ENCODE measurements around the gene FAM170B. TPM values are rescaled to one million over a fixed set of nuclear protein-coding genes. Genes with fewer than 3 reads are reported as not detected.

The FAM170B gene
- total RNA-seq, 4 donors from 2014 or later: not detected

- no peaks in the 10 kb centered on the region for H3K36me3 ChIP-seq
- intact Hi-C loops (cut with DNase I; ENCODE audit: low total_unique reads): no loop called here
- ATAC-seq (no peak), DNase-seq (no peak)
- H3K27ac ChIP-seq: no peak overlapping the region
- H3K9me3 ChIP-seq: no peaks in the 10 kb centered on the region
- H3K4me3 ChIP-seq: no peak overlapping the region
- in situ Hi-C loops (cut with MboI; ENCODE audit: low sequenced_read_pairs in 4 of 4): loop anchor here in 2 of 4 donors (25.0 kb wide), 1 partner anchor 511 kb away; no protein-coding TSS in a partner anchor
- no peak for TF ChIP-seq POLR2A (IDR thresholded peaks at IDR 0.05)
- TF ChIP-seq CTCF (IDR thresholded peaks at IDR 0.05 in 4 of 5, conservative IDR thresholded peaks at IDR 0.05 in 1 of 5): no peak
- peaks cover 6 to 7% of the 10 kb centered on the region in 2 donors for H3K4me1 ChIP-seq
- H3K27me3 ChIP-seq: no peaks in the 10 kb centered on the region
Measured at GRCh38 chr10:49173201-49173772, 39.5 kb upstream of the FAM170B start.

- H3K36me3 ChIP-seq: no peaks in the 10 kb centered on the region
- intact Hi-C loops (cut with DNase I; ENCODE audit: low total_unique reads) (no loop called here), in situ Hi-C loops (cut with MboI; ENCODE audit: low sequenced_read_pairs in 4 of 4) (loop anchor here in 2 of 4 donors (25.0 kb wide), 1 partner anchor 510 kb away; no protein-coding TSS in a partner anchor)
- no peak for DNase-seq
- no peak for ATAC-seq
- no peak overlapping the region for H3K27ac ChIP-seq
- H3K4me3 ChIP-seq: no peak overlapping the region
- no peaks in the 10 kb centered on the region for H3K9me3 ChIP-seq
- TF ChIP-seq CTCF (IDR thresholded peaks at IDR 0.05 in 4 of 5, conservative IDR thresholded peaks at IDR 0.05 in 1 of 5) (no peak), POLR2A (IDR thresholded peaks at IDR 0.05) (no peak)
- H3K4me1 ChIP-seq: peaks cover 6 to 7% of the 10 kb centered on the region in 2 donors
- H3K27me3 ChIP-seq: no peaks in the 10 kb centered on the region
Measured at GRCh38 chr10:49172777-49173132, 38.9 kb upstream of the FAM170B start.

GRCh38 chr10:49172061-49172776, 38.4 kb upstream of the FAM170B start:
- DNase-seq (no peak), ATAC-seq (no peak)
- in situ Hi-C loops (cut with MboI; ENCODE audit: low sequenced_read_pairs in 4 of 4) (loop anchor here in 2 of 4 donors (25.0 kb wide), 1 partner anchor 510 kb away; no protein-coding TSS in a partner anchor), intact Hi-C loops (cut with DNase I; ENCODE audit: low total_unique reads) (no loop called here)
- no peaks in the 10 kb centered on the region for H3K36me3 ChIP-seq
- TF ChIP-seq CTCF (IDR thresholded peaks at IDR 0.05 in 4 of 5, conservative IDR thresholded peaks at IDR 0.05 in 1 of 5) (no peak), POLR2A (IDR thresholded peaks at IDR 0.05) (no peak)
- no peak overlapping the region for H3K4me3 ChIP-seq
- H3K27ac ChIP-seq: no peak overlapping the region
- H3K9me3 ChIP-seq: no peaks in the 10 kb centered on the region
- H3K4me1 ChIP-seq: peaks cover 6% of the 10 kb centered on the region in 2 donors
- H3K27me3 ChIP-seq: no peaks in the 10 kb centered on the region

- in situ Hi-C loops (cut with MboI; ENCODE audit: low sequenced_read_pairs in 4 of 4): loop anchor here in 2 of 4 donors (25.0 kb wide), 1 partner anchor 509 kb away; no protein-coding TSS in a partner anchor
- no peak for TF ChIP-seq POLR2A (IDR thresholded peaks at IDR 0.05)
- TF ChIP-seq CTCF (IDR thresholded peaks at IDR 0.05 in 4 of 5, conservative IDR thresholded peaks at IDR 0.05 in 1 of 5): no peak
- no peak overlapping the region for H3K27ac ChIP-seq
Measured at GRCh38 chr10:49171326-49172060, 37.7 kb upstream of the FAM170B start.

More at GRCh38 chr10:49171326-49172060, 37.7 kb upstream of the FAM170B start:
- Histone ChIP-seq H3K27me3 (no peaks in the 10 kb centered on the region), H3K4me1 (peaks cover 0 to 2% of the 10 kb centered on the region in 2 donors), H3K4me3 (no peak overlapping the region), H3K9me3 (no peaks in the 10 kb centered on the region), H3K36me3 (no peaks in the 10 kb centered on the region)
- intact Hi-C loops (cut with DNase I; ENCODE audit: low total_unique reads): no loop called here
- ATAC-seq (no peak), DNase-seq (no peak)

All from gastrocnemius medialis (tissue), 4 donors.